CD8-positive, alpha-beta memory T cell (primary cell): ENCODE data around the gene FARP2. TPM values are rescaled to one million over a fixed set of nuclear protein-coding genes. Genes with fewer than 3 reads are reported as not detected.

Experiments used
- CTCF ChIA-PET: fragments of 350-600 bp; sonication (Branson Sonifier 250); formaldehyde crosslinking; loops from one replicate; lab custom pipeline; 2021; ENCODE audit warnings: antibody characterized with exemption; lab: Charles Lee
- POLR2A ChIA-PET: fragments of 350-600 bp; sonication (Branson Sonifier 250); formaldehyde crosslinking; loops from one replicate; lab custom pipeline; 2021; ENCODE audit warnings: antibody characterized with exemption; lab: Charles Lee
- DNase-seq, 5 donors: peaks; one replicate each; pipeline versions ENCODE4 v3.0.0 to v3.0.0-alpha.2; 2020 to 2022; ENCODE audit warnings: mixed read lengths in 1 of 5
- H3K27ac ChIP-seq: one replicate; pipeline ENCODE4 v1.7.0; 2013; ENCODE audit warnings: low read depth, mild to moderate bottlenecking, low read length, moderate library complexity
- H3K27me3 ChIP-seq: 2 replicates; pipeline ENCODE4 v1.7.0; 2013; ENCODE audit warnings: low read length, mild to moderate bottlenecking; ENCODE audit not compliant: insufficient read depth, poor library complexity, severe bottlenecking
- H3K36me3 ChIP-seq: 2 replicates; pipeline ENCODE4 v1.7.0; 2013; ENCODE audit warnings: mild to moderate bottlenecking, low read length, moderate library complexity; ENCODE audit not compliant: insufficient read depth
- H3K4me1 ChIP-seq: 2 replicates; pipeline ENCODE4 v1.7.0; 2013; ENCODE audit warnings: mild to moderate bottlenecking, low read length, moderate library complexity; ENCODE audit not compliant: insufficient read depth
- H3K4me3 ChIP-seq: 2 replicates; pipeline ENCODE4 v1.7.0; 2013; ENCODE audit warnings: mild to moderate bottlenecking, low read length
- H3K9me3 ChIP-seq: 2 replicates; pipeline ENCODE4 v1.7.0; 2013; ENCODE audit warnings: mild to moderate bottlenecking, low read length
- H3K27ac Mint-ChIP-seq, 8 donors: one replicate each; pipeline ENCODE4 v1.8.0; 2020 to 2021; ENCODE audit warnings: mixed read lengths in 8 of 8, mild to moderate bottlenecking in 6 of 8, inconsistent platforms in 3 of 8, moderate library complexity in 3 of 8
- H3K27me3 Mint-ChIP-seq, 2 donors: one replicate each; pipeline ENCODE4 v1.8.0; 2020 to 2021; ENCODE audit warnings: mixed read lengths in 2 of 2, mild to moderate bottlenecking in 1 of 2, moderate library complexity in 1 of 2
- H3K36me3 Mint-ChIP-seq, 3 donors: one replicate each; pipeline ENCODE4 v1.8.0; 2020 to 2021; ENCODE audit warnings: mixed read lengths in 3 of 3, inconsistent platforms in 1 of 3, mild to moderate bottlenecking in 1 of 3
- H3K4me1 Mint-ChIP-seq, 3 donors: one replicate each; pipeline ENCODE4 v1.8.0; 2020 to 2021; ENCODE audit warnings: mixed read lengths in 3 of 3, inconsistent platforms in 1 of 3, mild to moderate bottlenecking in 1 of 3
- H3K4me3 Mint-ChIP-seq, 7 donors: one replicate each; pipeline ENCODE4 v1.8.0; 2020 to 2021; ENCODE audit warnings: mixed read lengths in 7 of 7, mild to moderate bottlenecking in 6 of 7, moderate library complexity in 4 of 7, inconsistent platforms in 2 of 7
- H3K9me3 Mint-ChIP-seq, 5 donors: one replicate each; pipeline ENCODE4 v1.8.0; 2020 to 2022; ENCODE audit warnings: mixed read lengths in 5 of 5, mild to moderate bottlenecking in 3 of 5, moderate library complexity in 2 of 5, inconsistent platforms in 1 of 5
- polyA plus RNA-seq: library from polyadenylated mRNA; unstranded; fragments of 300-500 nt; fragmentation: Illumina TruSeq; gene quantifications from one replicate; pipeline ENCODE4 v1.2.3, GENCODE V29; 2021
- total RNA-seq, 2 experiments: library from RNA; stranded (reverse); gene quantifications; one replicate each; pipeline ENCODE4 v1.2.3, GENCODE V29; 2021

The FARP2 gene
- total and polyA plus RNA-seq, 3 experiments from 2014 or later: 10.4 to 36.0 (median 32.8) TPM

- Histone ChIP-seq H3K27ac (no peak overlapping the region), H3K36me3 (no peaks in the 10 kb centered on the region), H3K4me3 (no peak overlapping the region), H3K4me1 (no peaks in the 10 kb centered on the region), H3K9me3 (no peaks in the 10 kb centered on the region), H3K27me3 (no peaks in the 10 kb centered on the region)
- H3K9me3 Mint-ChIP-seq: no peaks in the 10 kb centered on the region
- H3K36me3 Mint-ChIP-seq: peaks cover 0 to 7% (median 4%) of the 10 kb centered on the region in 3 donors
- peaks cover 0 to 3% of the 10 kb centered on the region in 2 donors for H3K27me3 Mint-ChIP-seq
- CTCF ChIA-PET: no interaction called here
- H3K4me3 Mint-ChIP-seq: no peak overlapping the region
- H3K4me1 Mint-ChIP-seq: no peaks in the 10 kb centered on the region
- POLR2A ChIA-PET: no interaction called here
- no peak overlapping the region for H3K27ac Mint-ChIP-seq
- DNase-seq: no peak
These were observed 127.2 kb downstream of the FARP2 start for GRCh38 chr2:241483305-241483704.

GRCh38 chr2:241485172-241485911 is 129.3 kb downstream of the FARP2 start:
- DNase-seq: no peak
- no peaks in the 10 kb centered on the region for H3K9me3 Mint-ChIP-seq
- H3K9me3 ChIP-seq: no peaks in the 10 kb centered on the region
- H3K4me3 ChIP-seq: no peak overlapping the region
- no peak overlapping the region for H3K27ac ChIP-seq
- H3K4me1 Mint-ChIP-seq: no peaks in the 10 kb centered on the region
- peak overlapping the region in 1 of 8 donors; percentile 78 for H3K27ac Mint-ChIP-seq
- no peaks in the 10 kb centered on the region for H3K27me3 ChIP-seq
- ChIA-PET CTCF (no interaction called here), POLR2A (no interaction called here)
- H3K36me3 Mint-ChIP-seq: peaks cover 0 to 1% (median 0%) of the 10 kb centered on the region in 3 donors
- no peaks in the 10 kb centered on the region for H3K36me3 ChIP-seq
- peaks cover 0 to 3% of the 10 kb centered on the region in 2 donors for H3K27me3 Mint-ChIP-seq
- no peak overlapping the region for H3K4me3 Mint-ChIP-seq
- no peaks in the 10 kb centered on the region for H3K4me1 ChIP-seq

- H3K36me3 ChIP-seq: no peaks in the 10 kb centered on the region
- no peak for DNase-seq
- H3K4me1 ChIP-seq: no peaks in the 10 kb centered on the region
- Mint-ChIP-seq H3K36me3 (peaks cover 0 to 9% (median 0%) of the 10 kb centered on the region in 3 donors), H3K4me3 (no peak overlapping the region), H3K9me3 (no peaks in the 10 kb centered on the region), H3K27ac (no peak overlapping the region), H3K27me3 (no peaks in the 10 kb centered on the region), H3K4me1 (no peaks in the 10 kb centered on the region)
- no peak overlapping the region for H3K4me3 ChIP-seq
- ChIA-PET CTCF (no interaction called here), POLR2A (no interaction called here)
- H3K27ac ChIP-seq: no peak overlapping the region
- H3K27me3 ChIP-seq: no peaks in the 10 kb centered on the region
- H3K9me3 ChIP-seq: no peaks in the 10 kb centered on the region
These were observed 133.0 kb downstream of the FARP2 start for GRCh38 chr2:241489088-241489487.

- no peaks in the 10 kb centered on the region for H3K4me1 ChIP-seq
- no peaks in the 10 kb centered on the region for H3K27me3 ChIP-seq
- no peaks in the 10 kb centered on the region for H3K9me3 ChIP-seq
- POLR2A ChIA-PET: no interaction called here
- Mint-ChIP-seq H3K4me1 (no peaks in the 10 kb centered on the region), H3K36me3 (peaks cover 0 to 18% (median 0%) of the 10 kb centered on the region in 3 donors), H3K4me3 (no peak overlapping the region), H3K27ac (peak overlapping the region in 1 of 8 donors; percentile 42), H3K9me3 (no peaks in the 10 kb centered on the region), H3K27me3 (no peaks in the 10 kb centered on the region)
- CTCF ChIA-PET: no interaction called here
- DNase-seq: no peak
- H3K36me3 ChIP-seq: no peaks in the 10 kb centered on the region
- no peak overlapping the region for H3K27ac ChIP-seq
- H3K4me3 ChIP-seq: no peak overlapping the region
These were observed 133.9 kb downstream of the FARP2 start for GRCh38 chr2:241489733-241490680.

- Histone ChIP-seq H3K27me3 (no peaks in the 10 kb centered on the region), H3K9me3 (no peaks in the 10 kb centered on the region), H3K4me1 (no peaks in the 10 kb centered on the region), H3K27ac (no peak overlapping the region), H3K4me3 (no peak overlapping the region), H3K36me3 (no peaks in the 10 kb centered on the region)
- peak overlapping the region in 1 of 8 donors; percentile 32 for H3K27ac Mint-ChIP-seq
- CTCF ChIA-PET: no interaction called here
- H3K4me1 Mint-ChIP-seq: no peaks in the 10 kb centered on the region
- DNase-seq: no peak
- peaks cover 0 to 27% (median 0%) of the 10 kb centered on the region in 3 donors for H3K36me3 Mint-ChIP-seq
- POLR2A ChIA-PET: no interaction called here
- H3K27me3 Mint-ChIP-seq: no peaks in the 10 kb centered on the region
- H3K4me3 Mint-ChIP-seq: no peak overlapping the region
- no peaks in the 10 kb centered on the region for H3K9me3 Mint-ChIP-seq
These were observed 134.9 kb downstream of the FARP2 start for GRCh38 chr2:241490825-241491506.

GRCh38 chr2:241491549-241492173 is 135.6 kb downstream of the FARP2 start:
- no peak overlapping the region for H3K27ac ChIP-seq
- no peaks in the 10 kb centered on the region for H3K27me3 Mint-ChIP-seq
- peaks cover 0 to 34% (median 0%) of the 10 kb centered on the region in 3 donors for H3K36me3 Mint-ChIP-seq
- no peak for DNase-seq
- POLR2A ChIA-PET: no interaction called here
- H3K4me1 ChIP-seq: no peaks in the 10 kb centered on the region
- no peaks in the 10 kb centered on the region for H3K36me3 ChIP-seq
- H3K4me1 Mint-ChIP-seq: no peaks in the 10 kb centered on the region
- no peaks in the 10 kb centered on the region for H3K27me3 ChIP-seq
- no peak overlapping the region for H3K4me3 ChIP-seq
- CTCF ChIA-PET: no interaction called here
- H3K4me3 Mint-ChIP-seq: no peak overlapping the region
- no peaks in the 10 kb centered on the region for H3K9me3 Mint-ChIP-seq
- H3K9me3 ChIP-seq: no peaks in the 10 kb centered on the region
- no peak overlapping the region for H3K27ac Mint-ChIP-seq

GRCh38 chr2:241492174-241492565 is 136.1 kb downstream of the FARP2 start:
- DNase-seq: no peak
- ChIA-PET POLR2A (no interaction called here), CTCF (no interaction called here)
- Histone ChIP-seq H3K4me3 (no peak overlapping the region), H3K4me1 (no peaks in the 10 kb centered on the region), H3K27ac (no peak overlapping the region), H3K27me3 (no peaks in the 10 kb centered on the region), H3K36me3 (no peaks in the 10 kb centered on the region), H3K9me3 (no peaks in the 10 kb centered on the region)
- Mint-ChIP-seq H3K4me3 (no peak overlapping the region), H3K27me3 (no peaks in the 10 kb centered on the region), H3K36me3 (peaks cover 0 to 37% (median 0%) of the 10 kb centered on the region in 3 donors), H3K9me3 (no peaks in the 10 kb centered on the region), H3K27ac (no peak overlapping the region), H3K4me1 (no peaks in the 10 kb centered on the region)
